HG02610 (cell line): ENCODE data around the gene KISS1.

Experiments
- ATAC-seq: cut with Tn5 transposase; IDR thresholded peaks from one replicate; pipeline ENCODE4 v1.9.1; 2021; ENCODE audit warnings: mild to moderate bottlenecking, moderate library complexity; ENCODE audit not compliant: unreplicated experiment

KISS1 gene

DNA sequence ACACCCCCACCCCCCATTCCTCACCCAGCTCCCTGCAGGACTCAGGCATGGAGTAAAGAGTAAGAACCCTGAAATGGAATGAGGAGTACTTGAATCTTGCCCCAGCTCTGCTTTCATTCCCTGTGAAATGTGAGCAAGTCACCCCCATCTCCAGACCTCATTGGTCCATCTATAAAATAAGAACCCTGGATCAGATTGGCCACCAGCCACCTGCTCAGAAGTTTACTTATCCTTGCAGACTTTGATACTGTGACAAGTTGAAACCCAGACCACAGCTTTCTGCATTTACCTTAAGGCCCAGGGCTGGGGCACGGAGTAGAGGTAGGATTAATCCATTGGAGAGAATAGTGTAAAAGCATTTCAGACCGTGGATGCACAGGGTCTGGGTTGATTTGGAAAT lies 2.2 kb downstream of the KISS1 start:
- no peak for ATAC-seq

DNA sequence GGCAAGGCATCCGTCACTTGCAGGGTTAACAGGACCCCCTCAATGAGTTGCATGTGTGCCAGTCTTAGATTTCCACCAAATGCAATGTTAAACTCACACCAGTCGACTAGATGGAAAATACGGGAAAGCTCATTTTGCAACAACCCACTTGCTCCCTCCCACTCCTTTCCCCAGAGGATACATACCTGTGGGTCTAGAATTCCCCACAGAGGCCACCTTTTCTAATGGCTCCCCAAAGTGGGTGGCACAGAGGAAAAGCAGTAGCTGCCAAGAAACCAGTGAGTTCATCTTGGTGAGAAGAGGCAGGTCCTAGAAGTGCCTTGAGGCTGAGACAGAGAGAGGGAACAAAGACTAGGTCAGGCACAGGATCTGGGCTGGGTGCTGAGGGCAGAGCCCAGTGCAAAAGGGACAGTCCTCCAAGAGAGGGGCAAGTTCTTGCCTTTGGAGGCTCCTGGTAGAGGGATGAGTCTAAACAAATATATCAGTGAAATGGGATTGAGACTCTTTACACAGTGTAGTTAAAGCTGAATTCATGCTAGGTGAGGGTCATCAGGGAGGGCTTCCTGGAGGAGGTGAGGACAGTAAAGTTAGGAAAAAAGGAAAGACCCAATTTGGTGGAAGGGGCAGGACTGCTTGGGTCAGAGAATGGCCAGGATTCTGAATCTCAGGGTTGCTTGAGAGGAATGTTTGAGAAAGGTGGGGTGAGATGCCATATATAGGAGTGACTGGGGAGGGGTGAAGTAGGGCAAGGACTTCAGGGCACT lies 3.5 kb downstream of the KISS1 start:
- ATAC-seq: no peak

DNA sequence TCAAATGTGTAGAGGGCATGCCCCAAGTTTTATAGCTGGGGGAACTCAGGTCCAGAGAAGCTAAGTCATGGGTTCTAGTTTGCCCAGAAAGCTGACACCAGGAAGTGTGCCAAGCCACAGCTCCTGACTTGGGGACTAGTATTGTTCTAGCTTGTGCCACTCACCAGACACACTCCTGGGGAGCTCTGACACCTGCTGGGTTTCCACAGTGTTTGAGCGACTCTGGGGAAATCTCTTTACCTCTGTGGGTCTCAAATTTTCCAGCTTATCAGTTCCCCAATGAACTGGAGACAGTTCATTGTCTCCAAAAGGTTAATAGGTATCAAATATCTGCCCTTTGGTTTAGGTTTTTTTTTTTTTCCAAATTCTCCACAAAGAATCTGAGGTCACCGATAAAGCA lies 4.2 kb downstream of the KISS1 start:
- no peak for ATAC-seq

DNA sequence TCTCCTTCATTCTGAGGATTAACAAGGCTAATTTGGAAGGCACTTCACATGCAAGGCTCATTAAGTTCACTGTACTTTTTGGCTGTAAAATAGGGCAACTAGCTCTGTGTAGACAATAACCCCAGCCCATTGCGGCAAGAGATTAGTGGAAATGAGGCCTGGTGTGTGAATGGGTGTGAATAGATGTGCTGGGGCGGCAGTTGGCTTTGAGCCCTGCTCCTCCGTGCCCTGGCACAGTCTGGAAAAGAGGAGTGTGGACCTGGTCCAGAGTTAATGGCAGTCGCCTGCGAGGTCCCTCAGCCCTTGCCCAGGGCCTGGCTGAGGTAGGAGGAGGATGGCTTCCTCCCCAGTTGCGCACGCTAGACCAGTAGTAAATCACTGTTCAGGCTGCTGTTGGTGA lies 4.8 kb downstream of the KISS1 start:
- ATAC-seq: no peak

DNA sequence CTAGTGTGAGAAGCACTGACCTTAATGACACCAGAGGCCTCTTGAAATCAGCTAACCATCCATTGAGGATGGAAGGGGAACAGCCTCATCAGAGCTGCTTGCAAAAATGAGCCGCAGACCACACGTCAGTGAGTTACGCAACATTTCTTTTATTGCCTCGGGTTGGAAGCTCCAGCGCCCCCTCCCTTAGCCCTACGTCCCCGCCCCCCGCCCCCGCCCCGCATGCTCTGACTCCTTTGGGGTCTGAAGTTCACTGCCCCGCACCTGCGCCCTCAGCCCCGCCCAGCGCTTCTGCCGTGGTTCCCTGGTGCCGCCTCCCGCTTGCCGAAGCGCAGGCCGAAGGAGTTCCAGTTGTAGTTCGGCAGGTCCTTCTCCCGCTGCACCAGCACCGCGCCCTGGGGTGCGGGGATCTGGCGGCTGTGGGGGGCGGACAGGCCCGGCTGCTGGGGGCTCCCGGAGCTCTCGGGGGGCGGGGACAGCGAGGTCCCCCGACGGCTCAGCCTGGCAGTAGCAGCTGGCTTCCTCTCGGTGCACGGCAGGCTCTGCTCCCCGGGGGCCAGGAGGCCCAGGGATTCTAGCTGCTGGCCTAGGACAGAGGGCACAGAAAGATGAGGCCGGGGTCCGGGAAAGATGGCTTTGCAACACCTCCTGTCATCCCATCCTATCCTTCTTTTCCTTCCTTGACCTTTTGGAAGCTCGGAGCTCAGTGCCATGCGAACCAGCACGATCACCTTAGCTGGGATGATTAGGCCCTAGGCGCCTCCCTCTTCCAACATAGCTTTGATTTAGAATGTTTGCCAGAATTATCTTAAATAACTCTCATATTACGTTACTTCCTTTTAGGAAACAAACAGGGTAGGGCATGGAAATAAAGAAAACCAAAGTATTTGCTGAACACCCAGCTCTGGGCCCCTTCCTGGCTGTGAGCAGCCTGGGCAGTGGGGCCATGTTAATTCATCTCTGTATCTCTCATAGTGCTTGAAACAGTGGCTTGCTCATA lies 5.8 kb downstream of the KISS1 start:
- no peak for ATAC-seq

DNA sequence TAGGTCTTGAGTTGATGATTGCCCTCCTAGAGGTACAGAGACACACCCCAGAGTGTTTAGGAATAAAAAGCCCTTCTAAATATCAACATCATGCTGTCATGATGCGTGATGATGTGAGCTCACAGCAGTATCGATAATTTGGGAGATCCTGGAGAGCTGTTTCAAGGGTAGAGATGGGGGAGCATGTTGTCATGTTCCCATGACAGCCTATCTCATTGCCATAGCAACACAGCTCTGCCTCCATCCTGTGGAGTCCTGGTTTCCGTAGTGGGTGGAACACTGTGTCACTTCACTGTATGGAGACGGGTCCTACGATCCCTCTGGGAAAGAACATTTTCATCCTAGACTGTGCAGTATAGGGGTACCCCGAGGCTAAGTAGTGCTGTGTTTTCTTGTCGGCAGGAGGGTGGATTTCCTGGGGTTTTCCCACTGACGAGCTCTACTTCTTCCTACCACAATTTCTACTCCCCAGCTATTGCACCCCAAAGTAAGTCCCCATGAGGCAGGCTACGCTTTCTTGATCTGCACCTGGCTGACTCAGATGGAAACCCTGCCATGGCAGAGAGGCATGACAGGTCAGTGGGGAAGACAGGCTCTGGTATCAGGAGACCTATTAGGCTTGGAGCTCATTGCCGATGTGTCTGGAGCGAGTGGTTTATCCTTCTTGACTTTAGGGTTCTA lies 7.2 kb downstream of the KISS1 start:
- no peak for ATAC-seq

DNA sequence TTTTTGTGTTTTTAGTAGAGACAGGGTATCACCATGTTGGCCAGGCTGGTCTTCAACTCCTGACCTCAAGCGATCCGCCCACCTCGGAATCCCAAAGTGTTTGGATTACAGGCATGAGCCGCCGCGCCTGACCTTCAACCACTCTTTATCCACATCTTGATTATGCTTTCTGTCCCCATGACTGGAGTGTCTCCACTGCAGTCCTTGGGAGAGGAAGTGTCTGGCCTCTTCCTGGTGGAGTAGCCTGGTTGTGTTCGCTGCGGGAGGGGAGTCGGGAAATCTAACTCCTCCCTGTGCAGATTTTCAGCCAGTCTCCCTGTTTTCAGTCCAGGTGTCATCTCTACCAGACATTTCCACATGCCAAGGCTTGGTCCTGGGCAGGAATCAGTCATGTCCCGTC lies 9.7 kb downstream of the KISS1 start:
- ATAC-seq: no peak

DNA sequence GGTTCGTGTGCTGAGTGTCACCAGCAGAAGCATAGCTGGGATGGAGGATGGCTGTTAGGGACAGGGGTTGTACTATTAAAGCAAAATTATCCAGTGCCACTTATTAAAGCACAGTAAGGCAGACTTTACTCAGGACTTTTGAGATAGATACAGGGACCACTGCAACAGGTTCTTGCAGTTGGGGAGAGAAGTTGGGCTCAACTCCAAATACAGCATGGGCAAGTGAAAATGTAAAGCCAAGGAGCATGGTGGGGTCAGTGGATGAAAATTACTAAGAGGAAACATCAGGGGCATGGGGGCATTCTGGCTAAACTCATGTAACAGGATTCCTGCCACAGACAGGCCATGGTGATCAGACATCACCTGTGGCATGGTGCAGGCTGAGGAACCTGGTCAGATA lies 15.2 kb downstream of the KISS1 start:
- ATAC-seq: no peak

DNA sequence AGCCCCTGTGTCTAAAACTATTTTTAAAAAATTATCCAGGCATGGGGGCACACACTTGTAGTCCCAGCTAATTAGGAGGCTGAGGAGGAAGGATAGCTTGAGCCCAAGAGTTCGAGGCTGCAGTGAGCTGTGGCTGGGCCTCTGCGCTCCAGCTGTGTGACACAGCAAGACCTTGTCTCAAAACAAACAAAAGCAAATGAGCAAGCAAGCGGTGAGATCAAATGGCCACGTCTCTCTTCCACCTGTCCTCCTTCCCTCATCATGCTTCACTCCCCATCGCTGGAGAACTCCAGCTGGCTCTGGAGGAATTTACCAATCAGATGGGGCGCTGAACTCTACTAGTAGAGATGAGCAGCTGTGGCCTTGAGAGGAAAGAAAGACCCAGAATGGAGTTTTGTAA lies 16.2 kb downstream of the KISS1 start:
- no peak for ATAC-seq

DNA sequence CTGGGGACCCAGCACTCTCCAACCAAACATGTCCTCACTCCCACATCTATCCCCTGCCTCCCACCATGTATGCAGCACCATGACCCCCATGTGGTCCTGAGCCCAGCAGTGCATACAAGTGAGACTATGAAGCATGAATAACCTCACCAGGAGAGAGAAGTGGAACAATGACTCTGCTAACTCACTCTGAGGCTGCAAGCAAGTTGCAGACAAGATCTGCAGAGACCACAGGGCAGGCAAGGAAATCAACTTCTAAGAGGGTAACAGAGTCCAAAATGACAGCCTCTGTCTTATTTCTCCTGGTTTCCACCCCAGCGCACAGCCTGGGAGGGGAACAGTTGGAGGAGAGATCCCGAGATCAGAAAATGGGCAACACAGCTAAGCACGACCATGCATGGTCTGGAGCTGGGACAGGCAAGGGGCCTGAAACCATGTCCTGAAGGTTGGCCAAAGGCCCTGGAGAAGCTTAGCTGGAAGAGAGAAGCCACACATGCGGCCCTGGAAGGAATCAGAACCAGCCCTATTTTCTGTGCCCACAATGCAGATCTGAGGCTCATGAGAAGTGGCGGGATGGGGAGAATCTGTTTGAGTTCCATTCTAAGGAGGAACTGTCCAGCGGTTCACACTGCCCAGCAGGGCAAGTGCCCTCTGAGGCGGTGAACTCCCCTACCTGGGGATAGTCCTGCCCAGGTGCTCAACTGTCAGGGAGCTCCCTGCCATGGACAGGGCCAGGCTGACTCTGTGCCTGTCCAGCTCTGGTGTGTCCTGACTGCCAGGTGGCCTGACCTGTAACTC lies 17.6 kb downstream of the KISS1 start:
- ATAC-seq: no peak

DNA sequence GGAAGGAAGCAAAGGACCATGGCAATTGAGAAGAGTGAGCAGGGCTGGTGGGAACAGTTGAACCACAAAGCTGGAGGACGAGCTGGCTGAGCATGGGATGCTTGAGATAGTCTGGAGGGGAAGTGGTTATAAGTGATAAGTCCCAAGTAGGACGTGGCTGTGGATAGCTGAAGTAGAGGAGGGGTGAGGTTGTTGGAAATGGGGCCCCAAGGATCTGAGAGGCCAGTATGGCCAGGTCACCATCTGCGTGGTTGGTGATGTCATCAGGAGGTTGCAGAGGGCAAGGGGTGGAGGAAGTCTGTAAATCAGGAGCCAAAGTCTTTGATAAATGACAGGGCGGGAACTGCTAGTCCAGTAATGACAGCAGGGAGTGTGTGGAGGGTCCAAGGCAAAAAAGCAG lies 19.2 kb downstream of the KISS1 start:
- no peak for ATAC-seq

DNA sequence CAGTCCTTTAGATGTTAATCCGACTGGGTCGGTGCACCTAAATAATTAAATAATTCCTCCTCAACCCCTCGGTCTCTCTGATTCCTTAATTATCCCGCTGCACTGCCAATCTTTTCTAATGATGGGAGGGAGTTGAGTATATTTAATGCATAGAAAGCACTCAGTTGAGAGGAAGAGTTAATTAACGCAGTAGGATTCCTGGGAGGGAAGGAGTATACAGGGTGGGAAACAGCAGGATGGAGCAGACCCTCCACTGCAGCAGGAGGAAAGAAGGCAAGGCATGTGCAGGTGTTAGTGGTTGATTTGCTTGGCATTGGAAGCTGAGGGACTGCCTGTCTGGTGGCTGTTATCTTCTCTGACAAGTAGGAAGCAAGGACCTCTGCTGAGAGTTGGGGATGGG lies 20.2 kb downstream of the KISS1 start:
- no peak for ATAC-seq

DNA sequence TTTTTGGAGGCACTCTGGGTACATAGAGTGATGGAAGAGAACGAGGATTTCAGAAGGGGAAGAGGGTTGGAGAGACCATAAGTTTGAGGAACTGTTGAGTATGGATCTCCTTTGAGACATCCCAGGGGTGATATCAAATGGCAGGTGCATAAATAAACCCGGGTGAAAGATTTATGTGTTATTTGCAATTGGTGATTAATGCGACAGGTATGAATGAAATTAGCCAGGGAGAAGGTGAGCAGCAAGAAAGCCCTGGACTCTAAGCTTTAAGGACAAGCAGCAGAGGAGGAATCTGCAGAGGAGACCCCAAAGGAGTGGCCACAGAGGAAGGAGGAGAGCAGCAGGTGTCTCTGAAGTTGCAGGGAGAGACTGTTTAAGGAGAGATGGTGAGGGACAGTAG lies 21.3 kb downstream of the KISS1 start:
- no peak for ATAC-seq

DNA sequence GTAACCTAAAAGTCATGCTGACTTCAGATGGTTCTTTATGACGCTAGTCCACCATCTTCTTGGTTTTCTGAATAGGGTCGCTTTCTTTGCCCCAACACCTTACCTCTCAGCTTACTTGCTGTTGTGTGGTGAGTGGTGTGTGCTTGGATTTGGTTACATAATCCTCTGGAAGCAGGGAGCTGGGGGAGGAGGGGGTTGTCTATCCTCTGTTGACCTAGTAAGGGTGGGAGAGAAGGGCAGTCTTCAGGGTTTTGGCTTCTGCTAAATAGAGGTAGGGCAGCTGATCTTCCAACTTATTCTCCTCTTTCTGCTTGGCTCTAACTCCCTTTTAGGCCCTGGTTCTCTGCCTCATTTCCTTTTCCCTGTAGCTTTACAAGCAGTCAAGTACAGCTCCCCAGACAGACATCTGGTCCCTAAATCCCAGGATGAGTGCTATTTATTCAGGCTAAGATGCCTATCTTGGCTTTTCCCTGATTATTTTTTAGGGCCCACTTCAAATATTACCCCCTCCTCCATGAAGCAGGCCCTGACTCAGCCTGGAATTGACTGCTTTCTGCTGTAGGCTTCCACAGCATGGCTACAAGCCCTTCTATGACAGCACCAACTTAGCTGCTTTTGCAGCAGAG lies 23.8 kb downstream of the KISS1 start:
- no peak for ATAC-seq

DNA sequence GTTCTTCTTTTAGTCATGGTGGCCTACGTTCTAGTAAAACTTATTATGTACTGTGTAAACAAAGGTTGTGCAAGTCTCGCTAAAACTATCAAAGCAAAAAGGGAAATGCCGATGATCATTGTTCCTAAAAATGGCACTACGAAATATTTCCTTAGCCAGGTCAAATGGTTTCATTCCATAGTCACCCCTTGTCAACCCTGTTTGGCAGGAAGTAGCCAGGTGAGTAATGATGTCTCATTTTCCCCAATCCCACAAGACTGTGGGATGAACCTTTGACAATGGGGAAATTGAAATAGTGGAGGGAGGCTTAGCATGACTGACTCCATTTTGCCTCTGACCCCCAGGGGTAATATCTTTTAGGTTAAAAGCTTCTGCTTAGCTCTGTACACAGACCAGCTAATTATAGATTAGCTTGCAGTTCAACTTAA lies 24.5 kb downstream of the KISS1 start:
- no peak for ATAC-seq

DNA sequence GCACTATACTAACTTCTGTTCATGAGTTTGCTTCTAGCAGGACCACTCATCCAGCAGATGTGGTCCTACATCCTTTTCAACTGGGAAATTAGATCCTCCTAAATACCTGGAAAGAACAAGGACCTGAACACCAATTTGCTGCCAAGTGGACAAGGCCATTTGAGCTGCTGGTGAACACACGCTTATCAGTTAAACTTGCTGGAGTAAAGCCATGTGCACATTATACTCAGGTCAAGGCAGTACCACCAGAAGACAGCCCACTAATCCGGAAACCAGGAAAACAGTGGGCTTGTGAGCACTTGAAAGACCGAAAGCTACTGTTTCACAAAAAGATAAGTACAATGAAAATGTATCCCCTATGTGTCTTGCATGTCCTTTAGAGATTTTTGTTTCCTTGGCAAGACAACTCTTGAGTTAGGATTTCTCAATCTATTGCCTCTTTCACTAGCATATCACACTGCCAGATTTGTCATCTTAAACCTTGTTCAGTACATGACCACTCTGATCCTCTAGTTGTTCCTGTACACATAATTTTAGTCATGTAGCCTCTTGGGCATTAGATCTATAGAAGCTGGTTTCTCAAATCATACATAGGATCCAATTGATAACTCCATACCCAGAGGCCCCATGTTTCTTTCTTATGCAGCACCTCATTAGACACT lies 25.7 kb downstream of the KISS1 start:
- no peak for ATAC-seq

DNA sequence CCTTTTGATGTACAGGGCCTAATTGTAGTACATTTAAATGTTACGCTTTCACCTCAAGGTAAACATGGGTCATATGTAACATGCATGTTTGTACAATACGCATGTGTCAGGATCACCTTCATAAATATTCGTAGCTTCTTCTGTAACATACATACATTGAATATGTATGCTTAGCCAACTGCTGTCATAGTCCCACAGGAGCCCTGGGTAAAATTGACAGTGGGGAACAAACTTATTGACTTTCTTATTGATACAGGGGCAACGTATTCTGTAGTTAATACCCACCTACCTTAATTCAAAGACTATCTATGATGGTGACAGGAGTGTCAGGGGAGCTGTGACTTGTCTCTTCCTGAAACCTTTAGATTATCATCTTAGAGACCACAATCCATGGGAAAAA lies 26.4 kb downstream of the KISS1 start:
- no peak for ATAC-seq

DNA sequence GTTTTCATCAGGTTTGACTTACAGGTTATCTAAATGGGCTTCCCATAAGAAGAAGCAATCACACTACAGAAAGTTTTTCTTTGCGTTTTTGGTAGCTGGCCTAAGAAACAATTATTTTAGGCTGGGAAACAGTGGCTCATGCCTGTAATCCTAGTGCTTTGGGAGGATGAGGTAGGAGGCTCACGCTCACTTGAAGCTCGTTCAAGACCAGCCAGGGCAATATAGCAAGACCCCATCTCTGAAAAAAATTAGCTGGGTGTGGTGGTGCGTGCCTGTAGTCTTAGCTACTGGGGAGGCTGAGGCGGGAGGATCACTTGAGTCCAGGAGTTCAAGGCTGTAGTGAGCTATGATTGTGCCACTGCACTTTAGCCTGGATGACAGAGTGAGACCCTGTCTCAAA lies 28.6 kb downstream of the KISS1 start:
- ATAC-seq: no peak

DNA sequence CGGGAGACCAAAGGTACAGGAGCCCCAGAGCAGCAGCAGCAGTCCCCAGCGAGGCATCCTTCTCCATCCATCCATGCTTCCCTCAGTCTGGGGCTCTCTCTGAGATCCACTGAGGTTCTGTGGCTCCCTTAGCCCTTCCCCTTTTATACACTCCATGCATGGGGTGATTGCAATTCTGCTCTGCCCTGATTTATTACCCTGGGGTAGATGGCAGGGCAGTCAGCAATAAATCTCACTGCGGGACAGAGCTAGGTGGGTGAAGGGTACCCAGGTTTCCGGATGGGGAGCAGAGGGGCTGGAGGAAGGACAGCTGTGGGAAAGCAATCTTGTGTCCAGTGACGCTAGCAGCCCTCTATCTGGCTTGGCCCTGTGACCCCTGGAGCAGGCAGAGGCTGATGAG lies 30.1 kb downstream of the KISS1 start, which contains the start of gene REN:
TSS of gene REN (minus strand) at position 119 of the 400 bp plus-strand sequence. CDS start at position 75, 44 bp downstream.
- ATAC-seq: no peak
